GM18873 (cell line): ENCODE measurements around the gene EFL1.
A peak's percentile ranks its signal among the peaks of the same experiment; 100 is the strongest.
"Not testable (repeated sequence)": the region's sequence is repeated elsewhere in the genome, so short reads cannot be mapped to it uniquely, and the experiment has no call there.

Experiments
- ATAC-seq: cut with Tn5 transposase; IDR thresholded peaks from one replicate; pipeline ENCODE4 v1.9.1; 2021; ENCODE audit warnings: mild to moderate bottlenecking, moderate library complexity, moderate number of reproducible peaks; ENCODE audit not compliant: unreplicated experiment, low FRiP score

EFL1 gene

GRCh38 chr15:82262422-82263026, at the start of gene EFL1, which contains the start of gene SAXO2:
Gene EFL1 (minus strand): TSS chr15:82262734. CDS start chr15:82261778, 956 bp downstream.
Gene SAXO2 (plus strand): TSS chr15:82262818. CDS start chr15:82262880, 62 bp downstream.
- ATAC-seq = peak; percentile 83

- ATAC-seq = not testable (repeated sequence)
Observed at GRCh38 chr15:82311321-82311720, 48.8 kb upstream of the EFL1 start.

DNA sequence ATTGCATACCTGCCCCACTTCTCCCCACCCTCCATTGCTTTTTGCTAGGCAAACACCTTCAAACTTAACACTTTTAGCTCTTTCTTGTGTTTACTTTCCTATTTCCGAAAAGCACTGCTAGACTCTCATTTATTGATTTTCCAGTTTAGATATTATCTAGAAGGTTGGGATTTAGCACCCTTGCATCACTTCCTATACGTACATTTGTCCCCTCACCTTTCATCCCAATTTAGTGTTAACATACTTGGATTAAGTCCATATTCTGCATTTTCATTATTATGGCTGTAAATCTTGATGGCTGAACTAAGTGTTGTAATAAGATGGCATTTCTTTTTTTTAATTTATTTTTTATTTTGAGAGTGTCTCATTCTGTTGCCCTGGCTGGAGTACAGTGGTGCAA, 47.3 kb upstream of the EFL1 start:
- ATAC-seq = no peak

GRCh38 chr15:82307714-82308081, 45.2 kb upstream of the EFL1 start:
- no peak for ATAC-seq

- no peak for ATAC-seq
Observed at GRCh38 chr15:82306791-82307713, 44.5 kb upstream of the EFL1 start.

- no peak for ATAC-seq
Observed at GRCh38 chr15:82305621-82306048, 43.1 kb upstream of the EFL1 start.

DNA sequence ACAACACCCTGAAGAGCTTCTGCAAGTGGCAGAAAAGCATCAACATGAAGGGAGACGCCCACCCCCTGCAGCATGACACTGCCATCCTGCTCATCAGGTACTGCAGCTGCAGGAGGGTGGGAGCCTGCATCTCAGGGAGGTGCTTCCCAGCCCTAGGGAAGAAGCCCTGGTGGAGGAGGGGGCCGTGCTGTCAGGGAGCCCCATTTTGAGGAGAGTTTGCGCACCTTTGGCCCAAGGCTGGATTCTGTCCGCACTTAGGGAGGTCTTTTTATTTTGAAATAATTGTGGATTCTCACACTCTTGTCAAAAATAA, 42.2 kb upstream of the EFL1 start:
- ATAC-seq = no peak

DNA sequence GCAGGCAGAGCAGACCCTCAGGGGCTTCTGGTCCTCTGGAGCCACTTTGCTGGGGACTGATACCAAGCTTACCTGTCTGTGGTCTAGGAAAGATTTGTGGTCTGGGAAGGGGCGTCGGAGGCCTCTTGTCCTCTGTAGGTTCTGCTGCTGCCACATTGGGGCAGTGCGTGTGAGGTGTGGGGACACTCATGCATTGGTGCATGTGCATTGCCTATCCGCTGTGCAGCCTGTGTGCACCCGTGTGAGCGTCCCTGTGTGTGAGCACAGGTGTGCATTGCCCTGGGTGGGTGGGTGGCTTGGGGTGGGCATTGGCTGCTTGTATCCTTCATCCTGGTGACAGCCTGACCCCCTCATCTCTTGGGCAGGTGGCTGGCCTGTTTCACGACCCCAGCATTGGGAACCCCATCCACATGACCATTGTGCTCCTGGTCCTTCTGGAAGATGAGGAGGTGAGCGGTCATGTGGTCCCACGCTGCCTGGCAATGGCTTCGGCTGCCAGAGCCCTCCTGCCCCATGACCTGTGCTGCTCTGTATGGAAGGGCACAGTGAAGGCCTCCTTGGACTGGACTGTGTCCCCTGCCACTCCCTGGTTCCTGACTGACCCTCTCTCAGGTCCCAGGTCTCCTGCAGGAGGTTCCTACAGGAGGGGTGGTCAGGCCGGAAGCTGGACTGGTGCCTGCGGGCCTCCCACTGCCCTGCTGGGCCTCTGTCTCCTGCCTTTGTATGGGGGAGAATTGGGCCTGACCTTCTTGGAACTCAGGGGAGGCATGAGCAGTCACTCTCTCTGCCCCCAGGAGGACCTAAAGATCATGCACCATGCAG, 41.6 kb upstream of the EFL1 start:
- no peak for ATAC-seq

DNA sequence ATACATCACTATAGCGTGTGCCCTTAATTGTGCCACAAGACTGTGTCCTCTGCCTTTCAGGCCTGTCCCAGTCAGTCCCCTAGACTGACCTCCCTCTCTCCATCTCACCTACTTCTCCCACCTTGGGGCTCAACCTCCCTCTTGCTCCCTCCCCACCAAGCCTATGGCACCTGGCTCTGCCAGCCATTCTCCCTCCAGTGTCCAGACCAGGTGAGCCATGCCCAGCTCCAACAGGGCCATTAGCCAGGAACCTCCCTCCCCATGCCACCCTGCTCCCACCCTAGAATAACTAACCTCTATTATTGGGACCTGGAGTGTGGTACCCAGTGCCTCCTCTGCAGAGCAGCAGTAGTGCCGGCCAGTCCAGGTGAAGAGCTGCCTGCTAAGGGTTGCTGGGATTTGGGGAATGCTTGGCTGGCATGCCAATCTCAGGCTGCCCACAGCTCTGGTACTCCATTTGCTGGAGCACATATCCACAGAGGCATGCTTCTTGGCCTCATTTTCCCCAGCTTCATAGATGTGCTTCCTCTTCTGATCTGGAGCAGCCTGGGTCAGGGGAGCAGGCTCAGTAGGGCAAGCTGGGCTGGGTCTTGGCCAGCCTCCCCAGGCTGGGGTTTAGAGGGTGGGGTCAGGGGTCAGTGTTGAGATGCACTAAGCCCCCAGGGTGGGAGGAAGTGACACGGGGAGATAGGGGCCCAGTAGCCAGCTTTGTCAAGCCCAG, 38.9 kb upstream of the EFL1 start:
- ATAC-seq = no peak

DNA sequence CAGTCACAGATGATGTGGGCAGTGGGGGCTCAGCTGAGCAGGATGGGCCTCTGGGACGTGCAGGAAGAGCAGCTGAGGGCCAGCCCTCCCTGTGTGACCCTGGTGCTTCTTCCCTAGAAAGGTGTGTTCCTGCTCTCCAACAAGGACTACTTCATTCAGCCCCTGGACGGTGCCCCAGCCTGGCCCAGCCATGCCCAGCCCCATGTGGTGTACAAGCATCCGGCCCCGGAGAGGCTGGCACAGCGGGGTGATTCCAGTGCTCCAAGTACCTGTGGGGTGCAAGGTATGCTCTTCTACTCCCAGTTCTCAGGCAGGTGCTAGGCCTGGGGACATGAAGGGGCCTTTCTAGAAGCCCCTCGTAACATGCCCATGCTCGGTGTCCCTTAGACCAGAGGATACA, 38.3 kb upstream of the EFL1 start:
- no peak for ATAC-seq

DNA sequence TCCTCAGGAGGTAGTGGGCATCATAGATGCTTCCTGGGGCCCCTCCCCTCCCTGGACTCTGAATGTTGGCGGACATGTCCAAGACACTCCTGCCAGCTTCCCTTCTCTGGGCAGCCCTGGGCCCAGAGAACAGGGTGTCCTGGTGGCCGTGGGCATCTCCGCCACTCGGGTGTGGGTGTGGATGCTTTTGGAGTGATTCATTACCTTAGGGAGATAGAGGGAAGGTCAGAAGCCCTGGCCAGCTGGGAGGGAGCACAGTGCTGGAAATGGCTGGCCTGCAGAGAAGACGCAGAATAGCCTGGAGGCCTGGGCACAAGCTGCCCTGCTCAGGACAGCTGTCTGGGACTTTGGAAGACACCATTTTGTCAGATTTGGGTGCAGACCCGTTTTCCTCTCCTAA, 37.8 kb upstream of the EFL1 start:
- not testable (repeated sequence) for ATAC-seq

DNA sequence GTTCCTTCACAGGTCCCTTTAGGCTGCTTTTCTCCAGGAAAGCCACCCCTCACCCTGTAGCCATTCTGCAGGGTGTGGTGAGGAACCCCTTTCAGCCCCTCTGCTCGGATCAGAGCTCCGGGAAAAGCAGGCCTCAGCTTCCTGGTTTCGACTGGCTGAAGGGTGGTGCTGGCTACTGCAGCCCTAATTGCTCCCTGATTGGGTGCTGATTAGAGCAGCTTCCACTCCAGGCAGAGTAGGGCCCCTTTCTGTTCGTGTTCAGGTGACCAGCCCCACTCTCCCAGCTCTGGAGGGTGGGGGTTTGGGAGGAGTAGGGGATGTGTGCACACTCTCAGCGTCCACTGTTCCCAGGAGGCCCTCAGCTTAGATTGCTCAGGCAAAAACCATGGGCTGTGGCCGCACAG, 37.0 kb upstream of the EFL1 start:
- ATAC-seq = not testable (repeated sequence)

GRCh38 chr15:82298520-82298919, 36.0 kb upstream of the EFL1 start:
- no peak for ATAC-seq

DNA sequence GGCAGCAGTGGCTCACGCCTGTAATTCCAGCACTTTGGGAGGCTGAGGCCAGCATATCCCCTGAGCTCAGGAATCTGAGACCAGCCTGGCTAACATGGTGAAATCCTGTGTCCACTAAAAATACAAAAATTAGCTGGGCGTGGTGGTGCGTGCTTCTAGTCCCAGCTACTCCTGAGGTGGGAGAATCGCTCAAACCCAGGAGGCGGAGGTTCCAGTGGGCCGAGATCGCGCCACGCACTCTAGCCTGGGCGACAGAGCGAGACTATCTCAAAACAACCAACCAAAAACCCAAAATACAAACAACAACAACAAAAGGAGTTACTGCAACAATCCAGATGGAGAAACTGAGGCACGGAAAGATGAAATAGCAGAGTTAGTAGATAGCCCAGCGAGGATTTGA, 35.5 kb upstream of the EFL1 start:
- no peak for ATAC-seq

GRCh38 chr15:82297546-82297945, 35.0 kb upstream of the EFL1 start:
- ATAC-seq = no peak

DNA sequence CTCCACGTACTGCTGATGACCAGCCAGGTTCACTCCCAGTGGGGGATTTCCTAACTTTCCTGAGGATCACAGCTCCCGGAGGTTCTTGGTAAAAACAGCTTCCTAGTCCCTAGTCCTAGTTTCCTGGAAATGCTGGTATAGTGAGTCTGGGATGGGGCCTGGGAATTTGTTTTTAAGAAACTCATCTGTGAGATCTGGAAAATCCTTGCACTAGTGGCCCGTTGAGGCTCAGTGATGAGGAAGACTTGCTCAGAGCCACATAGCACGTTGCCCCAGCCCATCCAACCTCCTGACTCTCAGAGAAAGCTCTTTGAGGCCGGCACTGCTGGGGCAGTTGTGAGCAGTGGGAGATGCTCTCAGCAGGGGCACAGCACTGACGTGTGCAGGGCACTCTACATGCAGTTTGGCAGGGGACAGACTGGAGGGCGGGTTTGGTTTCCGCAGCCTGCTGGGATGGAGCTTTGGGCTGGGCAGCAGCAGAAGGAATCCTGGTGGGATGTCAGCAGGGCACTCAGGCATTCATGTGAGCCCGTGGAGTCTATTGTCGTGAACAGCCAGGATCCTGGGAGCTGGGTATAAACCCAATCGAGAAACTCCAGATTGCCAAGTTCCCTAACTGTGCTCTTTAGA, 31.6 kb upstream of the EFL1 start:
- ATAC-seq = no peak

DNA sequence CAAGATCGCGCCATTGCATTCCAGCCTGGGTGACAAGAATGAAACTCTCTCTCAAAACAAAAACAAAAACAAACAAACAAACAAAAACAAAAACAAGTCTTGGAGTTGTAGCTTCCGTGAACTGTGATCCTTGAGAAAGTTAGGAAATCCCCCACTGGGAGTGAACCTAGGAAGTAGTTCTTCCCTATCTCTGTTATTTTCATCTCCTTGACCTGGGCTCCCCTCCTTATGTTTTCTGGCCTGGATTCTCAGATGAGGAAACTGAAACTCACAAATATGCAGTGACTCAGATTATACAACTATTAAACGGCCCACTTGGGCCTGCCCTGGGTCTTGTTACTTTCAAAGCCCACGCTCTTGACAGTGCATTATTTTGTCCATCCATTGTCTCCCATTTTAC, 29.7 kb upstream of the EFL1 start:
- no peak for ATAC-seq

GRCh38 chr15:82288202-82288601, 25.7 kb upstream of the EFL1 start:
- ATAC-seq = not testable (repeated sequence)

DNA sequence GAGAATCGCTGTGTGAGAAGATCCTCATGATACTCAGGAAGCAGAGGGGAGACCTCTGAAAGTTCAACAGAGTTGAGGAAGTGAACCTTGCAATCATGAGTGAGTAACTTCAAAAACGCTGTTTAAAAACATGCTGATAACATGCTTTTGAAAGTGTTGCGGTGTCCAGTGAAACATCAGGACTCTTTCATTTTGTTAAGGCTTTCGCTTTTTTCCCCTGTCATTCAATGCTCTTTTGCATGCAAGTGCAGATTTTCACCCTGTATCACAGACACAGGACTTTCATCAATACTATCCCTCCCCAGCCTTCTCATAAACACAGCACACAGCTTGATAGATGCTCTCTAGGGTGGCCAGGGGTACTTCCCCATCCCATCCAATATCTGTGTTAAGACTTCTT, 23.9 kb upstream of the EFL1 start:
- not testable (repeated sequence) for ATAC-seq

DNA sequence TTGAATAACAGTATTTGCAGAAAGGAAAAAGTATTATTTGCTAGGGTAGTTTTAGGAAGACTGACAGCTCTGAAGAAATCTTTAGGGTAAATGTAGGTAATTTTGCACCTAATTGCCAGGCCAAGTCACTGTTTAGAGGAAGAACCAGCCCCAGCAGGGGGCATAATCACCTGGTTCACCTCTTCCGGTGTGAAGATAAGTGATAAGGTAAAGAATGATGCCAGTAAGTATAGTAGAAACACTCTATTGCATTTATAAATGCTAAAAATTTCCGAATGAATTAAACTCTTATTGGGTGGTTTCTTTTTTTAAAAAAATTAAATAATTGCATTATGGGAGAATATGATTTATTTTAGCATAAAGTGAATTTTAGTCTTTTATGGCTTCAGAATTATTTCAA, 21.8 kb upstream of the EFL1 start:
- ATAC-seq = not testable (repeated sequence)
